ENCODE results near the gene JARID2. TPM values are rescaled to one million over a fixed set of nuclear protein-coding genes. Genes with fewer than 3 reads are reported as not detected.

JARID2 gene
- total and polyA plus RNA-seq, 2 of the 13 experiments (the other 11 are each of a cell fraction or from before 2014, with no cell fraction given), result 7.5 to 10.3 TPM

DNA sequence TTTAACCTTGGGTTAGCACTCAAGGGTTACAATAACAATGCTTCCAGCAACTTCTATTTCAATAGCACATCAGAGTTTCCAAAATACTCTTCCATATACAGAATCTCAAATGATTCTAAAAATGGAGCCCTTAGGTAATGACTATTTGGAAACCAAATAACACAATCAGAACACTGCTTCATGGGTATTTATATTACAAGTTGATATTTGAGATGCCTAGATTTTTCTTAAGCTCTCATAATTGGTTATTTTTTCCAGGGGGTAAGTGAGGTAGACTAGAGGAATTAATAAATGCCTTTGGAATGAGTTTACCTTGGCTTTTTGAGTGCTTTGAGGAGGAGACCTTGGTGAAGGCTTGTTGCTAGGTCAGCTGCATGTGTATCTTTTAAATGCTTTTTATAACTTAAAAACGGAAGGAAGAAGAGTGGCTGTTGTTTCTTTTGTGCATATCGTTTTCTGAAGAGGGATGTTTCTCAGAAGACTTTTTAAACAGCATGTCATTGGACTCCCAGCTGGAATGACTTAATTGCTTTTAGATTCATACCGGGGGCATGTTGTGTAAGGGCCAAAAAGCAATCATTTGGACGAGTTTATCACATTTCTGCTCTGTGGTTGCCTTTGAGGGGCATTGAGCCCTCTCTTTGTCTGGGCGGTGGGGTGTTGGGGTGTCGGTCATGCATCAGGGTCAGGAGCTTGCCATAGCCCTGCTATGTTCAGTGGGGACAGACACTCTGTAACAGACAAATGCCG is 230.9 kb downstream of the JARID2 start:
- BruUV-seq (replicated peaks), result no TSS peak
- POLR2A ChIA-PET, result no interaction called here
- no peak overlapping the region for H3K27ac ChIP-seq (ENCODE audit: extremely low read length, insufficient read depth, low read length)
- H3K4me3 ChIP-seq (replicated peaks in 1 of 3; ENCODE audit: insufficient read depth in 1 of 3, low read depth in 2 of 3, low read length in 3 of 3), result no peak overlapping the region
- whole genome bisulfite sequencing (ENCODE audit: low lambda C conversion rate), result 91% methylated on average over 7 of the region's 7 CpGs
- no peak for DNase-seq (ENCODE audit: low spot score)
- H3K36me3 ChIP-seq (replicated peaks in 1 of 2; ENCODE audit: control insufficient read depth in 1 of 2, insufficient read depth in 2 of 2, low read length in 2 of 2), result peaks cover 7 to 30% of the 10 kb centered on the region in 2 experiments
- ATAC-seq, result no peak
- no peaks in the 10 kb centered on the region for H3K9me3 ChIP-seq (ENCODE audit: low read length)
- H3K79me2 ChIP-seq (ENCODE audit: insufficient read depth, low read length), result no peaks in the 10 kb centered on the region
- in situ Hi-C loops (cut with HindIII; ENCODE audit: extremely low pct_ligation_motif_present, low pct_unique_long_range_greater_than_20kb), result loop anchor here (25.0 kb wide), 1 partner anchor 1265 kb away; no protein-coding TSS in a partner anchor
- H2AFZ ChIP-seq (ENCODE audit: low read length), result no peak overlapping the region
- intact Hi-C loops (cut with micrococcal nuclease; ENCODE audit: unreplicated experiment), result no loop called here
- TF ChIP-seq SAP130 (CRISPR knock-in tag; IDR thresholded peaks at IDR 0.05; ENCODE audit: low read depth) (no peak), TBP (CRISPR knock-in tag; IDR thresholded peaks at IDR 0.05) (no peak), ZNF883 (CRISPR knock-in tag; IDR thresholded peaks at IDR 0.05; ENCODE audit: not compliant biosample characterization) (no peak), ARNTL (CRISPR knock-in tag; IDR thresholded peaks at IDR 0.05) (no peak)
- TF ChIP-seq, protein P1, sequence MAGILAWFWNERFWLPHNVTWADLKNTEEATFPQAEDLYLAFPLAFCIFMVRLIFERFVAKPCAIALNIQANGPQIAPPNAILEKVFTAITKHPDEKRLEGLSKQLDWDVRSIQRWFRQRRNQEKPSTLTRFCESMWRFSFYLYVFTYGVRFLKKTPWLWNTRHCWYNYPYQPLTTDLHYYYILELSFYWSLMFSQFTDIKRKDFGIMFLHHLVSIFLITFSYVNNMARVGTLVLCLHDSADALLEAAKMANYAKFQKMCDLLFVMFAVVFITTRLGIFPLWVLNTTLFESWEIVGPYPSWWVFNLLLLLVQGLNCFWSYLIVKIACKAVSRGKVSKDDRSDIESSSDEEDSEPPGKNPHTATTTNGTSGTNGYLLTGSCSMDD (CRISPR knock-in tag; IDR thresholded peaks at IDR 0.05), result no peak
- TF ChIP-seq, protein P2, sequence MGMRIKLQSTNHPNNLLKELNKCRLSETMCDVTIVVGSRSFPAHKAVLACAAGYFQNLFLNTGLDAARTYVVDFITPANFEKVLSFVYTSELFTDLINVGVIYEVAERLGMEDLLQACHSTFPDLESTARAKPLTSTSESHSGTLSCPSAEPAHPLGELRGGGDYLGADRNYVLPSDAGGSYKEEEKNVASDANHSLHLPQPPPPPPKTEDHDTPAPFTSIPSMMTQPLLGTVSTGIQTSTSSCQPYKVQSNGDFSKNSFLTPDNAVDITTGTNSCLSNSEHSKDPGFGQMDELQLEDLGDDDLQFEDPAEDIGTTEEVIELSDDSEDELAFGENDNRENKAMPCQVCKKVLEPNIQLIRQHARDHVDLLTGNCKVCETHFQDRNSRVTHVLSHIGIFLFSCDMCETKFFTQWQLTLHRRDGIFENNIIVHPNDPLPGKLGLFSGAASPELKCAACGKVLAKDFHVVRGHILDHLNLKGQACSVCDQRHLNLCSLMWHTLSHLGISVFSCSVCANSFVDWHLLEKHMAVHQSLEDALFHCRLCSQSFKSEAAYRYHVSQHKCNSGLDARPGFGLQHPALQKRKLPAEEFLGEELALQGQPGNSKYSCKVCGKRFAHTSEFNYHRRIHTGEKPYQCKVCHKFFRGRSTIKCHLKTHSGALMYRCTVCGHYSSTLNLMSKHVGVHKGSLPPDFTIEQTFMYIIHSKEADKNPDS (CRISPR knock-in tag; IDR thresholded peaks at IDR 0.05), result no peak
- TF ChIP-seq, protein P3, sequence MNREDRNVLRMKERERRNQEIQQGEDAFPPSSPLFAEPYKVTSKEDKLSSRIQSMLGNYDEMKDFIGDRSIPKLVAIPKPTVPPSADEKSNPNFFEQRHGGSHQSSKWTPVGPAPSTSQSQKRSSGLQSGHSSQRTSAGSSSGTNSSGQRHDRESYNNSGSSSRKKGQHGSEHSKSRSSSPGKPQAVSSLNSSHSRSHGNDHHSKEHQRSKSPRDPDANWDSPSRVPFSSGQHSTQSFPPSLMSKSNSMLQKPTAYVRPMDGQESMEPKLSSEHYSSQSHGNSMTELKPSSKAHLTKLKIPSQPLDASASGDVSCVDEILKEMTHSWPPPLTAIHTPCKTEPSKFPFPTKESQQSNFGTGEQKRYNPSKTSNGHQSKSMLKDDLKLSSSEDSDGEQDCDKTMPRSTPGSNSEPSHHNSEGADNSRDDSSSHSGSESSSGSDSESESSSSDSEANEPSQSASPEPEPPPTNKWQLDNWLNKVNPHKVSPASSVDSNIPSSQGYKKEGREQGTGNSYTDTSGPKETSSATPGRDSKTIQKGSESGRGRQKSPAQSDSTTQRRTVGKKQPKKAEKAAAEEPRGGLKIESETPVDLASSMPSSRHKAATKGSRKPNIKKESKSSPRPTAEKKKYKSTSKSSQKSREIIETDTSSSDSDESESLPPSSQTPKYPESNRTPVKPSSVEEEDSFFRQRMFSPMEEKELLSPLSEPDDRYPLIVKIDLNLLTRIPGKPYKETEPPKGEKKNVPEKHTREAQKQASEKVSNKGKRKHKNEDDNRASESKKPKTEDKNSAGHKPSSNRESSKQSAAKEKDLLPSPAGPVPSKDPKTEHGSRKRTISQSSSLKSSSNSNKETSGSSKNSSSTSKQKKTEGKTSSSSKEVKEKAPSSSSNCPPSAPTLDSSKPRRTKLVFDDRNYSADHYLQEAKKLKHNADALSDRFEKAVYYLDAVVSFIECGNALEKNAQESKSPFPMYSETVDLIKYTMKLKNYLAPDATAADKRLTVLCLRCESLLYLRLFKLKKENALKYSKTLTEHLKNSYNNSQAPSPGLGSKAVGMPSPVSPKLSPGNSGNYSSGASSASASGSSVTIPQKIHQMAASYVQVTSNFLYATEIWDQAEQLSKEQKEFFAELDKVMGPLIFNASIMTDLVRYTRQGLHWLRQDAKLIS (CRISPR knock-in tag; IDR thresholded peaks at IDR 0.05), result no peak
- CTCF ChIA-PET (ENCODE audit: low intra/inter-chr PET ratio, low total read pairs), result no interaction called here
- no peak overlapping the region for H3K4me2 ChIP-seq (ENCODE audit: low read depth, low read length)
- H3K9ac ChIP-seq (ENCODE audit: insufficient read depth, low read depth, low read length), result no peak overlapping the region
- H3K4me1 ChIP-seq (ENCODE audit: insufficient read depth, low read length), result no peaks in the 10 kb centered on the region
- no peaks in the 10 kb centered on the region for H4K20me1 ChIP-seq (ENCODE audit: insufficient read depth, low read length)
- FAIRE-seq, result no peak
- no peaks in the 10 kb centered on the region for H3K27me3 ChIP-seq (ENCODE audit: control insufficient read depth in 1 of 2, insufficient read depth in 2 of 2, low read length in 2 of 2)

Measured in HepG2 (cell line).